Hepatocyte (in vitro differentiated cells): ENCODE data around the gene DMXL1. TPM values are rescaled to one million over a fixed set of nuclear protein-coding genes. Genes with fewer than 3 reads are reported as not detected.

Experiments
- DNase-seq: peaks from one replicate; pipeline ENCODE4 v3.0.0-alpha.2; 2016; ENCODE audit warnings: low spot score
- H2AFZ ChIP-seq: fragments of 200-600 bp; sonication (generic); 2 replicates; pipeline ENCODE4 v1.6.0; 2016; ENCODE audit warnings: antibody characterized with exemption, mild to moderate bottlenecking
- H3K27ac ChIP-seq: fragments of 200-600 bp; sonication (generic); 2 replicates; pipeline ENCODE4 v1.5.1; 2016; ENCODE audit warnings: mild to moderate bottlenecking
- H3K27me3 ChIP-seq: fragments of 200-600 bp; sonication (generic); 2 replicates; pipeline ENCODE4 v1.6.1; 2016
- H3K36me3 ChIP-seq: fragments of 200-600 bp; sonication (generic); replicated peaks from 2 replicates; pipeline ENCODE4 v1.5.1; 2016; ENCODE audit warnings: low read depth; ENCODE audit not compliant: insufficient read depth
- H3K4me1 ChIP-seq: fragments of 200-600 bp; sonication (generic); 2 replicates; pipeline ENCODE4 v1.5.1; 2016; ENCODE audit warnings: mild to moderate bottlenecking, moderate library complexity; ENCODE audit not compliant: insufficient read depth
- H3K4me2 ChIP-seq: fragments of 200-600 bp; sonication (generic); 2 replicates; pipeline ENCODE4 v1.6.0; 2016
- H3K4me3 ChIP-seq: fragments of 200-600 bp; sonication (generic); 2 replicates; pipeline ENCODE4 v1.5.1; 2016; ENCODE audit warnings: mild to moderate bottlenecking
- H3K79me2 ChIP-seq: fragments of 200-600 bp; sonication (generic); 2 replicates; pipeline ENCODE4 v1.6.0; 2017; ENCODE audit warnings: mild to moderate bottlenecking
- H3K9me2 ChIP-seq: fragments of 200-600 bp; sonication (generic); replicated peaks from 2 replicates; pipeline ENCODE4 v1.6.0; 2017; ENCODE audit warnings: mild to moderate bottlenecking; ENCODE audit not compliant: insufficient read depth
- H3K9me3 ChIP-seq: fragments of 200-600 bp; sonication (generic); 2 replicates; pipeline ENCODE4 v1.5.1; 2016; ENCODE audit warnings: low read depth, mild to moderate bottlenecking
- H4K20me1 ChIP-seq: fragments of 200-600 bp; sonication (generic); 2 replicates; pipeline ENCODE4 v1.6.0; 2016; ENCODE audit warnings: mild to moderate bottlenecking; ENCODE audit not compliant: insufficient read depth, poor library complexity, severe bottlenecking
- EZH2 ChIP-seq: fragments of 200-600 bp; sonication (generic); IDR thresholded peaks from 2 replicates; pipeline ENCODE4 v1.6.1; 2016; ENCODE audit warnings: antibody characterized with exemption, mild to moderate bottlenecking, borderline replicate concordance
- EZH2phosphoT487 ChIP-seq: fragments of 200-600 bp; sonication (generic); IDR thresholded peaks from one replicate; pipeline ENCODE4 v1.6.1; 2018; ENCODE audit warnings: antibody characterized with exemption, mild to moderate bottlenecking, low read depth, moderate library complexity; ENCODE audit not compliant: unreplicated experiment, severe bottlenecking
- WGBS: methylation state at CpG from one replicate; pipeline ENCODE4 v1.1.6; 2016; ENCODE audit warnings: low lambda C conversion rate; ENCODE audit errors: missing lambda C conversion rate; 5-methylcytosine and 5-hydroxymethylcytosine counted together
- polyA plus RNA-seq: library from polyadenylated mRNA; unstranded; fragments of >200 nt; fragmentation: Nextera tagmentation; extraction: Ambion mirVana; gene quantifications from 2 replicates; pipeline ENCODE4 v1.2.1, GENCODE V29; 2016
- total RNA-seq: library from RNA; depleted of rRNA; stranded (reverse); fragments of >200 nt; gene quantifications from 2 replicates; pipeline ENCODE4 v1.2.3, GENCODE V29; 2014
- TF ChIP-seq, protein P1 (sequence below): fragments of 200-600 bp; sonication (generic); IDR thresholded peaks from 2 replicates; pipeline ENCODE4 v1.5.1; 2016; ENCODE audit warnings: antibody characterized with exemption, mild to moderate bottlenecking; ENCODE audit not compliant: poor library complexity

Gene DMXL1
- total and polyA plus RNA-seq, 2 experiments from 2014 or later: 13.3 to 46.1 TPM

DNA sequence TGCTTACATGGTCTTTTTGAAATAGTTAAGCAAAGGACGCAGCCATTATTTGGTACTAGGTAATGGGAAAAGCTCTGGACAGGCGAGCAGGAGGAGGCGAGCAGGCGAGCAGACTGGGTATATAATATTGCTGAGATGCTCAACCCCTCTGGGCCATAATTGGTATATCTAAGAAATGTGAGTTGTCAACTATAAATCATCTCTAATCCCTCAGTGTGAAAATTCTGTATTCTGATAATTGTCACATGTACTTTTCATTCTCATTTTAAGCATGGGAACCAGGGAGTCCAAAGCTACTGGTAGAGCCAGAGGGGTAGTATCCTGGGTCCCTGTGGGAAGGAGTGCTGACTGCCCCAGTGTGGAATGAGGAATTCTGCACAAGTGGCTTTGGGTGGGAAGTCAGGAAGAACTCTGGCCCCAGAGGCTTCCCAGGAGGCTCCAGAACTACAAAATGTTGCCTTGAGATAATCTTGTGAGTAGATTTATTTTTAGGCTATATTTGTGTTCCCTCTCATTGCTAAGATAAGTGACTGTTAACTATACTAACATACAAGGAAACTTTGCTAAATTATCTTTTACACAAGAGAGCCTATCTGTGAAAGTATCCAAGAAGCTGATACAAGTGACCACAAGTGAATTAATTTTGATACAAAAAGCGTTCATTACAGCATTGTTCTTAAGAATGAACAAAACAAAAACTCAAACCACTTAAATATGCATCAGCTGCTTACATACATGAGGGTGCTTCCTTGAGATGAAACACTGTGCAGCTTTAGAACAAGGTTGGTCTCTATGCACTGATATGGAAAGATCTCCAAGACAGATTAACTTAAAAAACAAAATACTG, 214.4 kb downstream of the DMXL1 start:
- Histone ChIP-seq H3K9me3 (no peaks in the 10 kb centered on the region), H2AFZ (no peak overlapping the region), H3K27me3 (no peaks in the 10 kb centered on the region), H3K27ac (peak overlapping the region; percentile 28), H3K4me1 (peaks cover 31% of the 10 kb centered on the region), H3K36me3 (no peaks in the 10 kb centered on the region), H3K9me2 (no peaks in the 10 kb centered on the region), H4K20me1 (no peaks in the 10 kb centered on the region), H3K79me2 (peaks cover 37% of the 10 kb centered on the region), H3K4me3 (no peak overlapping the region), H3K4me2 (peak overlapping the region; percentile 21)
- TF ChIP-seq, protein P1, sequence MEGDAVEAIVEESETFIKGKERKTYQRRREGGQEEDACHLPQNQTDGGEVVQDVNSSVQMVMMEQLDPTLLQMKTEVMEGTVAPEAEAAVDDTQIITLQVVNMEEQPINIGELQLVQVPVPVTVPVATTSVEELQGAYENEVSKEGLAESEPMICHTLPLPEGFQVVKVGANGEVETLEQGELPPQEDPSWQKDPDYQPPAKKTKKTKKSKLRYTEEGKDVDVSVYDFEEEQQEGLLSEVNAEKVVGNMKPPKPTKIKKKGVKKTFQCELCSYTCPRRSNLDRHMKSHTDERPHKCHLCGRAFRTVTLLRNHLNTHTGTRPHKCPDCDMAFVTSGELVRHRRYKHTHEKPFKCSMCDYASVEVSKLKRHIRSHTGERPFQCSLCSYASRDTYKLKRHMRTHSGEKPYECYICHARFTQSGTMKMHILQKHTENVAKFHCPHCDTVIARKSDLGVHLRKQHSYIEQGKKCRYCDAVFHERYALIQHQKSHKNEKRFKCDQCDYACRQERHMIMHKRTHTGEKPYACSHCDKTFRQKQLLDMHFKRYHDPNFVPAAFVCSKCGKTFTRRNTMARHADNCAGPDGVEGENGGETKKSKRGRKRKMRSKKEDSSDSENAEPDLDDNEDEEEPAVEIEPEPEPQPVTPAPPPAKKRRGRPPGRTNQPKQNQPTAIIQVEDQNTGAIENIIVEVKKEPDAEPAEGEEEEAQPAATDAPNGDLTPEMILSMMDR: no peak
- TF ChIP-seq EZH2 (no peak), EZH2phosphoT487 (no peak)
- DNase-seq: no peak
- 91% methylated on average over 5 of the region's 5 CpGs for WGBS

DNA sequence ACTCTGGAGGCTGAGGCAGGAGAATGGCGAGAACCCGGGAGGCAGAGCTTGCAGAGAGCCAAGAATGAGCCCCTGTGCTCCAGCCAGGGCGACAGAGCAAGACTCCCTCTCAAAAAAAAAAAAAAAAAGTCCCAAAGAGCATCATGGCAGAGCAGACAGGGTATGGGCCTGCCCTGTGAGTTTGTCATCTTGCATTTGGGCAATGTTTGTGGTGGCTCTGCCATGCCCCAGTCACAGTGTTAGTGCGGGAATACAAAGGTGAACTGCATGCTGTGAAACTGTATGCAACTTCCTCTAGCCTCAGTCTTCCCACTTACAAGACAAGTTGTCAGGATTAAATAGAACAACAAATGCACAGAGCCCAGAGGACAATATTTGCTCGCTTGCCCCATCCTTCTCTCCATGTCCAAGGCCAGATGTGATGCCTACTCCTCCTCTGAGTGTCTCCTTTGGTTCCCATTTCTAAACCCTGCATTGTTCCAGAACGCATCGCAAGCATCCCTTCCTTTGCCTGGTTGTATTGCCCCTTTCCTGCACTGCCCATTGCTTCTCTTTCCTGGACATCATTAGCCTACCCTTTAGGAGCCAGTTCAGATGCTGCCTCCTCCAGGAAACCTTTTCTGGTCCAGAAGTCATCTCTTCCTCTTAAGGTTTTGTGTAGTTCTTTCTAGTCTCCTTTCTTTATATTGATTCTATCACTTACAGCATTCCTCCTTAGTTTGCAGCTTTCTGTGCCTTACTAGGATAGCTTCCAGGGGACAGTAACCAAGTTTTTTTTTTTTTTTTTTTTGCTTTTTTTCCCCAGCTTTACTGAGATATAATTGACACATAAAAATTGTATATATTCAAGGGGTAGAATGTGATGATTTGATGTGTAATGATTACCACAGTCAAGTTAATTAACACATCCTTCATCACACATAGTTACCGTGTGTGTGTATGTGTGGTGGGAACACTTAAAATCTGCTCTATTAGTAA, 215.9 kb downstream of the DMXL1 start:
- Histone ChIP-seq H3K27ac (peak overlapping the region; percentile 58), H3K4me3 (no peak overlapping the region), H3K79me2 (peaks cover 28% of the 10 kb centered on the region), H3K4me2 (peak overlapping the region; percentile 55), H3K9me2 (no peaks in the 10 kb centered on the region), H3K27me3 (no peaks in the 10 kb centered on the region), H4K20me1 (no peaks in the 10 kb centered on the region), H2AFZ (no peak overlapping the region), H3K9me3 (no peaks in the 10 kb centered on the region), H3K36me3 (no peaks in the 10 kb centered on the region), H3K4me1 (peaks cover 46% of the 10 kb centered on the region)
- TF ChIP-seq EZH2phosphoT487: no peak
- TF ChIP-seq, protein P1: no peak
- no peak for TF ChIP-seq EZH2
- WGBS: 92% methylated on average over 8 of the region's 8 CpGs
- no peak for DNase-seq

DNA sequence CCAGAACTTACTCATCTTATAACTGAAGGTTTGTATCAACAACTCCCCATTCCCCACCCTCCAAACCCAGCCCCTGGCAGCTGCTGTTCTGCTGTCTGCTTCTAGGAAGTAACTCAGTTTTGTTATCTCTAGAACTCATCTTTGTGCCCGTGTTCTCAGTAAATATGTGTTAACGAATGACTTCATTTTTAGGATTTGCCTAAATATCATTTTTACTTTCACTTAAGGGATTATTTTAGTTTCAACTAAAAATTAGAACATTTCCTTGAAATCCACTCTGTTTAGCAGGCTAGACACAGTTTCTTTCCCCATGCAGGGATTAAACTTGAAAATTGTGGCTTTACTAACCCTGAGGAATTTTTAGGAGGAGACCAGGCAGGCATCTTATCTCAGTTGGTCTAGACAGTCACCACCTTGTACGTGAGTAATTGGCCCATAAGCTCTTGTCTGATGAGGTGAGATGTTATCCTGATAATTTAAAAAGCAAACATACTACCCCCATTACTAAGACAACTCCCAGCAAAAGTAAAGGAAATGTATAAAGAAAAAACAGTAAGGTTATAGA, 216.7 kb downstream of the DMXL1 start:
- peaks cover 50% of the 10 kb centered on the region for H3K4me1 ChIP-seq
- H3K9me3 ChIP-seq: no peaks in the 10 kb centered on the region
- TF ChIP-seq, protein P1: no peak
- no peak for TF ChIP-seq EZH2phosphoT487
- no peak for TF ChIP-seq EZH2
- H2AFZ ChIP-seq: no peak overlapping the region
- DNase-seq: no peak
- no peaks in the 10 kb centered on the region for H3K27me3 ChIP-seq
- H3K27ac ChIP-seq: peak overlapping the region; percentile 58
- no peak overlapping the region for H3K4me3 ChIP-seq
- WGBS: 10% methylated on average over 3 of the region's 3 CpGs
- peak overlapping the region; percentile 55 for H3K4me2 ChIP-seq
- no peaks in the 10 kb centered on the region for H4K20me1 ChIP-seq
- H3K36me3 ChIP-seq: no peaks in the 10 kb centered on the region
- peaks cover 19% of the 10 kb centered on the region for H3K79me2 ChIP-seq
- no peaks in the 10 kb centered on the region for H3K9me2 ChIP-seq
